GM13977 (cell line): ENCODE data around the gene PORCN.

Source experiments
- DNase-seq: peaks from one replicate; pipeline ENCODE4 v3.0.0; 2012; ENCODE audit warnings: low spot score
- CTCF ChIP-seq: IDR thresholded peaks from 2 replicates; pipeline ENCODE4 v1.5.1; 2012; ENCODE audit warnings: mild to moderate bottlenecking, control low read depth; ENCODE audit not compliant: insufficient read depth; ENCODE audit errors: extremely low read depth, missing control alignments
- in situ Hi-C: fragments of 300-500 bp; cut with MboI; formaldehyde crosslinking; loops from one replicate; pipeline ENCODE4 v1.12.0; 2022; ENCODE audit warnings: low sequenced_read_pairs, low pct_unique_long_range_greater_than_20kb, mixed read lengths, inconsistent platforms; ENCODE audit not compliant: unreplicated experiment

PORCN gene

GRCh38 chrX:48466696-48467095, 42.1 kb upstream of the PORCN start:
- in situ Hi-C loops: no loop called here
- peak; percentile 7 for DNase-seq
- TF ChIP-seq CTCF: peak; percentile 36

GRCh38 chrX:48467281-48467761, 41.5 kb upstream of the PORCN start:
- in situ Hi-C loops: no loop called here
- TF ChIP-seq CTCF: no peak
- peak; percentile 17 for DNase-seq

- in situ Hi-C loops: no loop called here
- no peak for TF ChIP-seq CTCF
- DNase-seq: no peak
Measured at GRCh38 chrX:48468247-48468671, 40.5 kb upstream of the PORCN start.

- in situ Hi-C loops: no loop called here
- peak; percentile 31 for TF ChIP-seq CTCF
- no peak for DNase-seq
Measured at GRCh38 chrX:48468693-48469691, 39.8 kb upstream of the PORCN start.

- in situ Hi-C loops: no loop called here
- TF ChIP-seq CTCF: no peak
- no peak for DNase-seq
Measured at GRCh38 chrX:48470110-48470832, 38.5 kb upstream of the PORCN start, which contains the start of gene SLC38A5. TSS of gene SLC38A5 (minus strand) at chrX:48470260. CDS start at chrX:48467924, 2,336 bp downstream.

- in situ Hi-C loops: no loop called here
- no peak for TF ChIP-seq CTCF
- no peak for DNase-seq
Measured at GRCh38 chrX:48470833-48471118, 38.0 kb upstream of the PORCN start.
